SK-N-SH (cell line): ENCODE measurements around the gene CTSE. TPM values are rescaled to one million over a fixed set of nuclear protein-coding genes. Genes with fewer than 3 reads are reported as not detected.

Source experiments
- CTCF ChIA-PET: fragments of 300-600, 350-600 bp; formaldehyde crosslinking; extraction: SDS; loops from one replicate; lab custom pipeline; 2021; lab: Yijun Ruan, JAX
- POLR2A ChIA-PET: fragments of 350-600 bp; sonication (Branson Sonifier 250); formaldehyde crosslinking; extraction: SDS; loops from one replicate; lab custom pipeline; 2020; ENCODE audit warnings: antibody characterized with exemption, inconsistent platforms; lab: Yijun Ruan, JAX
- DNase-seq: peaks from one replicate; pipeline ENCODE4 v3.0.0; 2012
- H2AFZ ChIP-seq: fragments of 200-600 bp; sonication (generic); 2 replicates; pipeline ENCODE4 v1.8.1; 2016; ENCODE audit warnings: antibody characterized with exemption, mild to moderate bottlenecking, low read depth
- H3F3A ChIP-seq: fragments of 200-600 bp; sonication (generic); replicated peaks from 2 replicates; pipeline ENCODE3; 2016; ENCODE audit warnings: antibody characterized with exemption, mild to moderate bottlenecking; ENCODE audit not compliant: insufficient read depth
- H3K27ac ChIP-seq, 2 experiments: fragments of 200-500 bp in 1 of 2; fragments of 200-600 bp in 1 of 2; sonication (Bioruptor generic) in 1 of 2; sonication (generic), shearing (Covaris generic) in 1 of 2; 2 replicates each; pipeline versions ENCODE4 v1.5.1 to v1.6.1; 2014 to 2016; ENCODE audit warnings: low read depth in 2 of 2, inconsistent platforms in 1 of 2, low read length in 1 of 2, mild to moderate bottlenecking in 1 of 2, mixed read lengths in 1 of 2
- H3K27me3 ChIP-seq: fragments of 200-600 bp; sonication (generic), shearing (Covaris generic); 2 replicates; pipeline ENCODE4 v1.6.1; 2016; ENCODE audit warnings: mixed run types; ENCODE audit not compliant: insufficient read depth
- H3K36me3 ChIP-seq, 2 experiments: fragments of 200-500 bp in 1 of 2; fragments of 200-600 bp in 1 of 2; sonication (Bioruptor generic) in 1 of 2; sonication (generic) in 1 of 2; replicated peaks in 1 of 2; 2 replicates each; pipeline versions ENCODE3 to v1.5.1; 2014 to 2016; ENCODE audit warnings: low read length in 1 of 2, mild to moderate bottlenecking in 1 of 2; ENCODE audit not compliant: insufficient read depth in 2 of 2, control insufficient read depth in 1 of 2
- H3K4me1 ChIP-seq, 2 experiments: fragments of 200-500 bp in 1 of 2; fragments of 200-600 bp in 1 of 2; sonication (Bioruptor generic) in 1 of 2; sonication (generic), shearing (Covaris generic) in 1 of 2; 2 replicates each; pipeline versions ENCODE4 v1.5.1 to v1.6.1; 2014 to 2016; ENCODE audit warnings: low read depth in 1 of 2, low read length in 1 of 2, mixed run types in 1 of 2; ENCODE audit not compliant: insufficient read depth in 2 of 2, control insufficient read depth in 1 of 2
- H3K4me2 ChIP-seq: fragments of 200-600 bp; sonication (generic), shearing (Covaris generic); 2 replicates; pipeline ENCODE4 v1.6.1; 2017; ENCODE audit warnings: mixed run types
- H3K4me3 ChIP-seq, 2 experiments: fragments of 200-500 bp in 1 of 2; fragments of 200-600 bp in 1 of 2; sonication (Bioruptor generic) in 1 of 2; sonication (generic), shearing (Covaris generic) in 1 of 2; 2 replicates each; pipeline versions ENCODE4 v1.5.1 to v1.8.1; 2014 to 2016; ENCODE audit warnings: low read depth in 2 of 2, inconsistent platforms in 1 of 2, low read length in 1 of 2, mild to moderate bottlenecking in 1 of 2, mixed read lengths in 1 of 2, moderate library complexity in 1 of 2
- H3K79me2 ChIP-seq: fragments of 200-600 bp; sonication (generic); 2 replicates; pipeline ENCODE4 v1.8.1; 2017; ENCODE audit warnings: mild to moderate bottlenecking; ENCODE audit not compliant: insufficient read depth
- H3K9ac ChIP-seq: fragments of 200-600 bp; sonication (generic); 2 replicates; pipeline ENCODE4 v1.6.1; 2017; ENCODE audit warnings: mixed run types
- H3K9me2 ChIP-seq: fragments of 200-600 bp; sonication (generic); 2 replicates; pipeline ENCODE4 v1.6.1; 2017; ENCODE audit warnings: mixed run types
- H3K9me3 ChIP-seq: fragments of 200-600 bp; sonication (generic); 2 replicates; pipeline ENCODE4 v1.6.1; 2017; ENCODE audit warnings: mixed run types, mild to moderate bottlenecking, moderate library complexity
- H4K20me1 ChIP-seq: fragments of 200-600 bp; sonication (generic); 2 replicates; pipeline ENCODE4 v1.6.1; 2017; ENCODE audit warnings: mild to moderate bottlenecking, mixed run types; ENCODE audit not compliant: insufficient read depth
- CTCF ChIP-seq: fragments of 200-600 bp; sonication (generic); IDR thresholded peaks from 2 replicates; pipeline ENCODE4 v1.6.1; 2017; ENCODE audit warnings: antibody characterized with exemption, mild to moderate bottlenecking, moderate library complexity
- EP300 ChIP-seq, 2 experiments: IDR thresholded peaks; 2 replicates each; pipeline versions ENCODE4 v1.4.0 to v1.6.1; 2012; ENCODE audit warnings: borderline replicate concordance in 1 of 2, low read depth in 1 of 2, low read length in 1 of 2
- EZH2phosphoT487 ChIP-seq: fragments of 200-600 bp; sonication (generic); IDR thresholded peaks from 2 replicates; pipeline ENCODE4 v1.6.1; 2017; ENCODE audit warnings: low read depth, mixed run types, mild to moderate bottlenecking, antibody characterized with exemption, moderate library complexity, borderline replicate concordance
- GABPA ChIP-seq: IDR thresholded peaks from 2 replicates; pipeline ENCODE4 v1.4.0; 2012; ENCODE audit warnings: low read depth, mild to moderate bottlenecking
- GATA2 ChIP-seq: sonication (generic); formaldehyde crosslinking; IDR thresholded peaks from 2 replicates; pipeline ENCODE4 v1.5.0; 2020; ENCODE audit warnings: mild to moderate bottlenecking, missing genetic modification reagents
- JUND ChIP-seq: IDR thresholded peaks from 2 replicates; pipeline ENCODE4 v1.4.0; 2012
- MAX ChIP-seq: IDR thresholded peaks from 2 replicates; pipeline ENCODE4 v1.4.0; 2012; ENCODE audit warnings: low read depth
- MEF2A ChIP-seq: IDR thresholded peaks from 2 replicates; pipeline ENCODE4 v1.4.0; 2012; ENCODE audit warnings: low read depth, borderline replicate concordance
- NRF1 ChIP-seq: IDR thresholded peaks from 2 replicates; pipeline ENCODE4 v1.6.1; 2012; ENCODE audit warnings: low read depth, mild to moderate bottlenecking, low read length
- RFX5 ChIP-seq: IDR thresholded peaks from 2 replicates; pipeline ENCODE4 v1.6.1; 2012; ENCODE audit warnings: mild to moderate bottlenecking, improper control_type of control experiment, low read length
- SIN3A ChIP-seq: IDR thresholded peaks from 2 replicates; pipeline ENCODE4 v1.6.1; 2012; ENCODE audit warnings: low read depth, mild to moderate bottlenecking, low read length, moderate library complexity, borderline replicate concordance
- SMC3 ChIP-seq: IDR thresholded peaks from 2 replicates; pipeline ENCODE4 v1.6.1; 2012; ENCODE audit warnings: low read depth, low read length, improper control_type of control experiment
- TAF1 ChIP-seq: IDR thresholded peaks from 2 replicates; pipeline ENCODE4 v1.6.1; 2012; ENCODE audit warnings: low read depth, mild to moderate bottlenecking, low read length, moderate library complexity, borderline replicate concordance
- TEAD4 ChIP-seq: IDR thresholded peaks from 2 replicates; pipeline ENCODE4 v1.4.0; 2012; ENCODE audit warnings: mild to moderate bottlenecking, borderline replicate concordance; ENCODE audit not compliant: insufficient read depth
- USF2 ChIP-seq: fragments of 150-350 bp; IDR thresholded peaks from 2 replicates; pipeline ENCODE4 v1.6.1; 2017; ENCODE audit warnings: antibody characterized with exemption, low read length, low read depth, borderline replicate concordance
- YY1 ChIP-seq: IDR thresholded peaks from 2 replicates; pipeline ENCODE4 v1.4.0; 2012; ENCODE audit warnings: low read depth, mild to moderate bottlenecking
- WGBS: methylation state at CpG from one replicate; pipeline ENCODE4 v1.1.6; 2017; ENCODE audit warnings: low lambda C conversion rate; 5-methylcytosine and 5-hydroxymethylcytosine counted together
- polyA plus RNA-seq, 3 experiments: library from polyadenylated mRNA; depleted of rRNA; stranded (reverse); fragments of >200 nt; gene quantifications; 2 replicates each; pipeline ENCODE4 v1.2.3, GENCODE V29; 2012

The CTSE gene
- polyA plus RNA-seq, 1 of the 3 experiments (the other 2 are of a cell fraction), result not detected

- 66% methylated on average over 8 of the region's 8 CpGs for WGBS
- Histone ChIP-seq H3K36me3 (no peaks in the 10 kb centered on the region), H3K4me1 (no peaks in the 10 kb centered on the region; a peak in 1 of 4 replicates), H3K79me2 (no peaks in the 10 kb centered on the region)
- POLR2A ChIA-PET, result no interaction called here
- no peak for TF ChIP-seq CTCF
- no peak for TF ChIP-seq NRF1
- TF ChIP-seq USF2, result no peak
- TF ChIP-seq YY1, result no peak
- no peak for TF ChIP-seq MAX
- no peak for TF ChIP-seq SMC3
- no peak for TF ChIP-seq MEF2A
- no peak for TF ChIP-seq TAF1
- TF ChIP-seq EZH2phosphoT487, result no peak
- TF ChIP-seq JUND, result no peak
- TF ChIP-seq GATA2 (CRISPR knock-in tag), result no peak
- TF ChIP-seq, all 33 proteins: peak for 0
- no peak for DNase-seq
- Histone ChIP-seq H3K9ac (no peak overlapping the region), H3K9me3 (no peaks in the 10 kb centered on the region), H3K4me3 (no peak overlapping the region), H3K9me2 (no peaks in the 10 kb centered on the region), H3K4me2 (no peak overlapping the region), H3K27ac (no peak overlapping the region), H2AFZ (no peak overlapping the region), H3F3A (no peaks in the 10 kb centered on the region), H4K20me1 (no peaks in the 10 kb centered on the region), H3K27me3 (peaks cover 18% of the 10 kb centered on the region)
- CTCF ChIA-PET, result interaction anchor here (1.1 to 1.8 kb wide), 4 partner anchors 37 to 276 kb away, joined by 3 to 6 read pairs (median 3); no protein-coding TSS in a partner anchor
Observed at GRCh38 chr1:206067486-206068227, 44.0 kb upstream of the CTSE start.

GRCh38 chr1:206066479-206067171 is 42.9 kb upstream of the CTSE start:
- WGBS, result 57% methylated on average over 5 of the region's 6 CpGs

More at GRCh38 chr1:206066479-206067171, 42.9 kb upstream of the CTSE start:
- Histone ChIP-seq H3K9ac (no peak overlapping the region), H3K9me2 (no peaks in the 10 kb centered on the region), H3K4me3 (no peak overlapping the region), H3K4me2 (no peak overlapping the region), H2AFZ (no peak overlapping the region), H3K36me3 (no peaks in the 10 kb centered on the region), H3K27me3 (peaks cover 17% of the 10 kb centered on the region), H3K27ac (no peak overlapping the region), H3K79me2 (no peaks in the 10 kb centered on the region), H4K20me1 (no peaks in the 10 kb centered on the region), H3F3A (no peaks in the 10 kb centered on the region), H3K9me3 (no peaks in the 10 kb centered on the region), H3K4me1 (no peaks in the 10 kb centered on the region; a peak in 1 of 4 replicates)
- no peak for TF ChIP-seq CTCF
- TF ChIP-seq SIN3A, result no peak
- TF ChIP-seq EP300 (IDR thresholded peaks at IDR 0.05; ENCODE audit: borderline replicate concordance in 1 of 2, low read depth in 1 of 2, low read length in 1 of 2), result no peak
- TF ChIP-seq TEAD4, result no peak
- TF ChIP-seq NRF1, result no peak
- no peak for TF ChIP-seq GATA2 (CRISPR knock-in tag)
- TF ChIP-seq USF2, result no peak
- no peak for TF ChIP-seq RFX5
- no peak for TF ChIP-seq GABPA
- ChIA-PET POLR2A (no interaction called here), CTCF (interaction anchor here (1.1 to 1.8 kb wide), 4 partner anchors 36 to 275 kb away, joined by 3 to 6 read pairs (median 3); no protein-coding TSS in a partner anchor)
- DNase-seq, result no peak
